ENCODE results near the gene ZBED5. TPM values are rescaled to one million over a fixed set of nuclear protein-coding genes. Genes with fewer than 3 reads are reported as not detected.

The ZBED5 gene
- total and polyA plus RNA-seq, 9 donors: 27.8 to 69.4 (median 49.1) TPM

GRCh38 chr11:10878408-10879214 lies 20.8 kb upstream of the ZBED5 start:
- WGBS, 3 donors: 95 to 96% (median 95%) methylated on average over 7 of the region's 7 CpGs
- DNase-seq: no peak
- TF ChIP-seq POLR2A (IDR thresholded peaks at IDR 0.05) (no peak), EP300 (IDR thresholded peaks at IDR 0.05) (no peak), CTCF (IDR thresholded peaks at IDR 0.05) (no peak)
- Histone ChIP-seq H3K27me3 (no peaks in the 10 kb centered on the region), H3K27ac (no peak overlapping the region), H3K4me3 (no peak overlapping the region), H3K9me3 (no peaks in the 10 kb centered on the region), H3K36me3 (no peaks in the 10 kb centered on the region), H3K4me1 (ENCODE audit: insufficient read depth) (no peaks in the 10 kb centered on the region)
- intact Hi-C loops (cut with DNase I): no loop called here

- no peaks in the 10 kb centered on the region for H3K27me3 ChIP-seq
- no peak overlapping the region for H3K27ac ChIP-seq
- H3K36me3 ChIP-seq: no peaks in the 10 kb centered on the region
- no peaks in the 10 kb centered on the region for H3K9me3 ChIP-seq
- no peak for TF ChIP-seq POLR2A (IDR thresholded peaks at IDR 0.05)
- no peak for TF ChIP-seq CTCF (IDR thresholded peaks at IDR 0.05)
- no peak for TF ChIP-seq EP300 (IDR thresholded peaks at IDR 0.05)
- no peaks in the 10 kb centered on the region for H3K4me1 ChIP-seq (ENCODE audit: insufficient read depth)
- no peak for DNase-seq
- intact Hi-C loops (cut with DNase I): no loop called here
- no peak overlapping the region for H3K4me3 ChIP-seq
Observed at GRCh38 chr11:10876158-10876557, 18.3 kb upstream of the ZBED5 start.

GRCh38 chr11:10875430-10876021 lies 17.7 kb upstream of the ZBED5 start:
- Histone ChIP-seq H3K27me3 (no peaks in the 10 kb centered on the region), H3K36me3 (no peaks in the 10 kb centered on the region), H3K27ac (no peak overlapping the region), H3K9me3 (no peaks in the 10 kb centered on the region), H3K4me3 (no peak overlapping the region), H3K4me1 (ENCODE audit: insufficient read depth) (no peaks in the 10 kb centered on the region)
- DNase-seq: no peak
- TF ChIP-seq CTCF (IDR thresholded peaks at IDR 0.05): no peak
- TF ChIP-seq EP300 (IDR thresholded peaks at IDR 0.05): no peak
- no peak for TF ChIP-seq POLR2A (IDR thresholded peaks at IDR 0.05)
- intact Hi-C loops (cut with DNase I): no loop called here
- 95 to 96% (median 95%) methylated on average over 2 of the region's 2 CpGs for WGBS, 3 donors

GRCh38 chr11:10872097-10872496 lies 14.2 kb upstream of the ZBED5 start:
- Histone ChIP-seq H3K27me3 (no peaks in the 10 kb centered on the region), H3K9me3 (no peaks in the 10 kb centered on the region), H3K36me3 (no peaks in the 10 kb centered on the region), H3K4me1 (ENCODE audit: insufficient read depth) (no peaks in the 10 kb centered on the region), H3K27ac (no peak overlapping the region), H3K4me3 (no peak overlapping the region)
- WGBS, 3 donors: 92 to 97% (median 97%) methylated on average over 2 of the region's 2 CpGs
- TF ChIP-seq EP300 (IDR thresholded peaks at IDR 0.05): no peak
- TF ChIP-seq POLR2A (IDR thresholded peaks at IDR 0.05): no peak
- no peak for TF ChIP-seq CTCF (IDR thresholded peaks at IDR 0.05)
- intact Hi-C loops (cut with DNase I): no loop called here
- no peak for DNase-seq

All from ovary (tissue), 9 donors.